ENCODE results near the gene RALY.
A peak's percentile ranks its signal among the peaks of the same experiment; 100 is the strongest.

Gene RALY

GRCh38 chr20:33993576-33994221 lies at the start of gene RALY:
Gene RALY (plus strand): TSS chr20:33993911. CDS start chr20:34072075, 78,164 bp downstream.
- Histone ChIP-seq H3K4me3 (peak within 1 kb of the TSS; percentile 92), H3K27ac (peak within 1 kb of the TSS; percentile 95 to 97)
- no peak for TF ChIP-seq CTCF (IDR thresholded peaks at IDR 0.05)
- no peak for DNase-seq (ENCODE audit: low spot score)

DNA sequence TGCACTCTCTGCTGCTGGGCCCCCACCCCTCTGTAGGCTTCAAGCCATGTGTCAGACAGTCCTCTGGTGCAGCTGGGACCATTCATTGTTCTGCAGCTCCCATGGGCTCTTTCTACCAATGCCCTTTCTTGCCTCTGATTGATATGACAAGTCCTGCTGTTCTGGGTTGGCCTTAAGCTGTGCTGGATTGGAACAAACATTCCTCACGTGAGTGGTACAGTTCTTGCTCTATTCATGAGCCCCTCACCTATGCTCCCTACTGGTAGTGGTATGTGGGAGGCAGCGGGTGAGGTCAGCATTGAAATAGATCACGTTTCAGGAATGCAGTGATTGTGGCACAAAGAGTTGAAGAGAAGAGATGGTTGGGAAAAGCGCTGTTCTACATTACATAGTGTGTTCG lies 48.8 kb upstream of the RALY start:
- Histone ChIP-seq H3K27ac (no peak overlapping the region), H3K4me3 (no peak overlapping the region)
- DNase-seq (ENCODE audit: low spot score): no peak
- no peak for TF ChIP-seq CTCF (IDR thresholded peaks at IDR 0.05)

- no peak for TF ChIP-seq CTCF (IDR thresholded peaks at IDR 0.05)
- Histone ChIP-seq H3K27ac (no peak overlapping the region), H3K4me3 (no peak overlapping the region)
- no peak for DNase-seq (ENCODE audit: low spot score)
These were observed 48.2 kb upstream of the RALY start for GRCh38 chr20:33945391-33946081.

GRCh38 chr20:33947709-33948295 lies 45.9 kb upstream of the RALY start:
- no peak for DNase-seq (ENCODE audit: low spot score)

GRCh38 chr20:33948480-33948879 lies 45.2 kb upstream of the RALY start:
- no peak for TF ChIP-seq CTCF (IDR thresholded peaks at IDR 0.05)
- DNase-seq (ENCODE audit: low spot score): no peak

More at GRCh38 chr20:33947709-33948295, 45.9 kb upstream of the RALY start:
- no peak overlapping the region for H3K4me3 ChIP-seq
- no peak for TF ChIP-seq CTCF (IDR thresholded peaks at IDR 0.05)
- H3K27ac ChIP-seq: no peak overlapping the region

GRCh38 chr20:33951171-33951570 lies 42.5 kb upstream of the RALY start:
- H3K4me3 ChIP-seq: no peak overlapping the region
- no peak for DNase-seq (ENCODE audit: low spot score)
- no peak overlapping the region for H3K27ac ChIP-seq
- no peak for TF ChIP-seq CTCF (IDR thresholded peaks at IDR 0.05)

More at GRCh38 chr20:33948480-33948879, 45.2 kb upstream of the RALY start:
- Histone ChIP-seq H3K4me3 (no peak overlapping the region), H3K27ac (no peak overlapping the region)

All from coronary artery (tissue), 2 donors.